GM18951 (cell line): ENCODE results near the gene DDX49.
"Not testable (repeated sequence)": the region's sequence is repeated elsewhere in the genome, so short reads cannot be mapped to it uniquely, and the experiment has no call there.

Source experiments
- POLR2A ChIP-seq: IDR thresholded peaks from 4 replicates; pipeline ENCODE4 v1.6.1; 2011; ENCODE audit warnings: mild to moderate bottlenecking; ENCODE audit not compliant: insufficient read length, insufficient read depth; ENCODE audit errors: extremely low read depth
- in situ Hi-C: fragments of 300-500 bp; cut with MboI; formaldehyde crosslinking; loops from one replicate; pipeline ENCODE4 v1.12.0; 2022; ENCODE audit warnings: low sequenced_read_pairs, mixed read lengths, inconsistent platforms; ENCODE audit not compliant: unreplicated experiment

The DDX49 gene

GRCh38 chr19:18948075-18948975, 28.8 kb downstream of the DDX49 start:
- in situ Hi-C loops = no loop called here
- TF ChIP-seq POLR2A = no peak

- in situ Hi-C loops = no loop called here
- TF ChIP-seq POLR2A = no peak
Measured at GRCh38 chr19:18948976-18949356, 29.5 kb downstream of the DDX49 start.

- TF ChIP-seq POLR2A = no peak
- in situ Hi-C loops = no loop called here
Measured at GRCh38 chr19:18949858-18950257, 30.3 kb downstream of the DDX49 start.

- no peak for TF ChIP-seq POLR2A
- in situ Hi-C loops = no loop called here
Measured at GRCh38 chr19:18951721-18952281, 32.3 kb downstream of the DDX49 start.

- in situ Hi-C loops = not testable (repeated sequence)
Measured at GRCh38 chr19:18952364-18953003, 33.0 kb downstream of the DDX49 start.

GRCh38 chr19:18954094-18954493, 34.6 kb downstream of the DDX49 start:
- TF ChIP-seq POLR2A = no peak
- in situ Hi-C loops = no loop called here

- TF ChIP-seq POLR2A = no peak
- in situ Hi-C loops = no loop called here
Measured at GRCh38 chr19:18955042-18955441, 35.5 kb downstream of the DDX49 start.

GRCh38 chr19:18960370-18960769, 40.9 kb downstream of the DDX49 start:
- in situ Hi-C loops = no loop called here

GRCh38 chr19:18961767-18962620, 42.5 kb downstream of the DDX49 start:
- TF ChIP-seq POLR2A = no peak
- in situ Hi-C loops = no loop called here

More at GRCh38 chr19:18960370-18960769, 40.9 kb downstream of the DDX49 start:
- no peak for TF ChIP-seq POLR2A

- in situ Hi-C loops = no loop called here
- no peak for TF ChIP-seq POLR2A
Measured at GRCh38 chr19:18964121-18964520, 44.6 kb downstream of the DDX49 start.

- no peak for TF ChIP-seq POLR2A
- in situ Hi-C loops = no loop called here
Measured at GRCh38 chr19:18966307-18966706, 46.8 kb downstream of the DDX49 start.

GRCh38 chr19:18967358-18968146, 48.0 kb downstream of the DDX49 start:
- in situ Hi-C loops = no loop called here
- TF ChIP-seq POLR2A = no peak
